Ovary (tissue), 3 donors: ENCODE measurements around the gene PPIL6.

Experiments used
- CTCF ChIP-seq, 3 donors: fragments of 450-650 bp in 2 of 3; fragments of 200-600 bp in 1 of 3; IDR thresholded peaks; one replicate each; pipeline versions ENCODE4 v1.5.1 to v1.8.0; 2016 to 2022; ENCODE audit warnings: antibody characterized with exemption in 3 of 3, mild to moderate bottlenecking in 1 of 3
- EP300 ChIP-seq: sonication (generic); formaldehyde crosslinking; IDR thresholded peaks from one replicate; pipeline ENCODE4 v1.6.1; 2017; ENCODE audit warnings: antibody characterized with exemption
- POLR2A ChIP-seq: fragments of 450-650 bp; IDR thresholded peaks from one replicate; pipeline ENCODE4 v1.6.1; 2017; ENCODE audit warnings: antibody characterized with exemption, mild to moderate bottlenecking, moderate library complexity
- donor health status: DM: no; HTN: no; CAD: no.

- TF ChIP-seq CTCF (IDR thresholded peaks at IDR 0.05) (no peak), POLR2A (no peak), EP300 (no peak)
Measured at GRCh38 chr6:109349419-109349987, 90.9 kb downstream of the PPIL6 start.
